GM12878 (cell line): ENCODE data around the gene BRIX1. TPM values are rescaled to one million over a fixed set of nuclear protein-coding genes. Genes with fewer than 3 reads are reported as not detected.

Experiments
- ATAC-seq: fragments of 200-7000 bp; cut with Tn5 transposase; 3 replicates; pipeline ENCODE4 v1.9.1; 2020; ENCODE audit warnings: mild to moderate bottlenecking, moderate library complexity
- BruUV-seq: library from RNA; stranded (reverse); fragments of 400-500 nt; replicated peaks from 2 replicates; lab custom pipeline; 2021; lab: Mats Ljungman, UMichigan
- CTCF ChIA-PET: fragments of 300-600 bp; sonication (Branson Sonifier 250); formaldehyde crosslinking; extraction: SDS; loops from one replicate; lab custom pipeline; 2021; ENCODE audit warnings: inconsistent platforms; lab: Yijun Ruan, JAX
- POLR2A ChIA-PET: fragments of 350-600 bp; formaldehyde crosslinking; extraction: SDS; loops from one replicate; lab custom pipeline; 2021; ENCODE audit warnings: inconsistent platforms; lab: Charles Lee
- RAD21 ChIA-PET: fragments of 300-600 bp; sonication (Branson Sonifier 250); formaldehyde crosslinking; loops from one replicate; lab custom pipeline; 2023; ENCODE audit warnings: antibody characterized with exemption; ENCODE audit not compliant: unreplicated experiment; lab: Charles Lee
- SMC1A ChIA-PET: fragments of 300-600 bp; sonication (Branson Sonifier 250); formaldehyde crosslinking; loops from one replicate; lab custom pipeline; 2023; ENCODE audit not compliant: unreplicated experiment, uncharacterized antibody; lab: Charles Lee
- DNase-seq: peaks from one replicate; pipeline ENCODE4 v3.0.0-alpha.2; 2011; ENCODE audit warnings: low read depth, low spot score
- FAIRE-seq: peaks from 3 replicates; lab custom pipeline; 2011; peaks lifted over from hg19 to GRCh38; lab: Jason Lieb, UNC
- H2AFZ ChIP-seq: 2 replicates; pipeline ENCODE4 v1.6.0; 2011; ENCODE audit warnings: low read depth, low read length, control low read depth; ENCODE audit not compliant: control insufficient read depth
- H3K27ac ChIP-seq: 2 replicates; pipeline ENCODE4 v1.5.1; 2011; ENCODE audit warnings: control low read depth; ENCODE audit not compliant: control insufficient read depth, insufficient read depth
- H3K27me3 ChIP-seq, 2 experiments: replicated peaks in 1 of 2; 2 replicates each; pipeline versions ENCODE4 v1.6.0 to v1.6.1; 2011; ENCODE audit warnings: low read length in 1 of 2; ENCODE audit not compliant: control insufficient read depth in 2 of 2, insufficient read depth in 2 of 2
- H3K36me3 ChIP-seq, 2 experiments: 2 replicates each; pipeline ENCODE4 v1.5.1; 2011; ENCODE audit warnings: low read length in 1 of 2; ENCODE audit not compliant: control insufficient read depth in 2 of 2, insufficient read depth in 2 of 2
- H3K4me1 ChIP-seq: 2 replicates; pipeline ENCODE4 v1.6.1; 2011; ENCODE audit warnings: mild to moderate bottlenecking, low read length, moderate library complexity, mixed read lengths; ENCODE audit not compliant: control insufficient read depth, insufficient read depth
- H3K4me2 ChIP-seq: 2 replicates; pipeline ENCODE4 v1.6.0; 2011; ENCODE audit warnings: control low read depth; ENCODE audit not compliant: control insufficient read depth, insufficient read depth
- H3K4me3 ChIP-seq: fragments of 200-600 bp; sonication (generic); 2 replicates; pipeline ENCODE4 v1.5.1; 2016
- H3K79me2 ChIP-seq: 2 replicates; pipeline ENCODE4 v1.6.0; 2011; ENCODE audit warnings: low read length; ENCODE audit not compliant: control insufficient read depth, insufficient read depth
- H3K9ac ChIP-seq: 2 replicates; pipeline ENCODE4 v1.8.0; 2011; ENCODE audit warnings: low read length, control low read depth, mixed read lengths; ENCODE audit not compliant: control insufficient read depth, insufficient read depth
- H3K9me3 ChIP-seq: replicated peaks from 3 replicates; pipeline ENCODE4 v1.5.1; 2011; ENCODE audit warnings: mild to moderate bottlenecking, low read length; ENCODE audit not compliant: control insufficient read depth, insufficient read depth
- H4K20me1 ChIP-seq: 2 replicates; pipeline ENCODE4 v1.6.0; 2011; ENCODE audit not compliant: control insufficient read depth, insufficient read depth
- BCLAF1 ChIP-seq: fragments of 450-650 bp; IDR thresholded peaks from 2 replicates; pipeline ENCODE4 v1.6.1; 2017; ENCODE audit warnings: antibody characterized with exemption, mild to moderate bottlenecking, moderate library complexity
- CBX3 ChIP-seq: fragments of 200-600 bp; sonication (generic); IDR thresholded peaks from 2 replicates; pipeline ENCODE4 v1.6.1; 2016; ENCODE audit warnings: low read depth, borderline replicate concordance
- EED ChIP-seq: sonication (generic); IDR thresholded peaks from 2 replicates; pipeline ENCODE4 v1.6.1; 2016; ENCODE audit warnings: antibody characterized with exemption, low read depth
- FOS ChIP-seq: IDR thresholded peaks from 3 replicates; pipeline ENCODE4 v1.6.1; 2011; ENCODE audit warnings: borderline replicate concordance; ENCODE audit not compliant: insufficient read length; ENCODE audit errors: extremely low read depth
- HDAC2 ChIP-seq: fragments of 200-600 bp; sonication (generic); IDR thresholded peaks from 2 replicates; pipeline ENCODE4 v1.6.1; 2017
- IKZF2 ChIP-seq, 2 experiments: fragments of 450-650 bp; IDR thresholded peaks; 2 replicates each; pipeline ENCODE4 v1.6.1; 2017; ENCODE audit warnings: mild to moderate bottlenecking in 2 of 2, moderate library complexity in 2 of 2
- MEF2A ChIP-seq: IDR thresholded peaks from 2 replicates; pipeline ENCODE4 v1.6.1; 2011; ENCODE audit warnings: low read depth, mild to moderate bottlenecking, low read length, moderate library complexity; ENCODE audit not compliant: insufficient read depth
- MXI1 ChIP-seq: fragments of 150-350 bp; IDR thresholded peaks from 2 replicates; pipeline ENCODE4 v1.6.1; 2011; ENCODE audit warnings: low read depth, mild to moderate bottlenecking, inconsistent platforms, low read length, improper control_type of control experiment
- RAD21 ChIP-seq: IDR thresholded peaks from 2 replicates; pipeline ENCODE4 v1.6.1; 2011; ENCODE audit warnings: mild to moderate bottlenecking, low read depth, low read length, moderate library complexity; ENCODE audit not compliant: insufficient read depth
- TCF3 ChIP-seq: IDR thresholded peaks from 2 replicates; pipeline ENCODE4 v1.6.1; 2012; ENCODE audit warnings: low read depth, mild to moderate bottlenecking, low read length, borderline replicate concordance; ENCODE audit not compliant: insufficient read depth
- WGBS: methylation state at CpG from one replicate; pipeline ENCODE4 v1.1.6; 2016; ENCODE audit warnings: low lambda C conversion rate; ENCODE audit not compliant: insufficient replicate concordance, insufficient coverage; ENCODE audit errors: missing lambda C conversion rate; 5-methylcytosine and 5-hydroxymethylcytosine counted together
- in situ Hi-C: fragments of 300-500 bp; cut with MboI; formaldehyde crosslinking; loops from 9 replicates; pipeline ENCODE4 v1.14.3; 2018; ENCODE audit warnings: mixed read lengths
- intact Hi-C: fragments of 100-400 bp; cut with micrococcal nuclease; formaldehyde crosslinking; loops from one replicate; pipeline ENCODE4 v1.14.2; 2022; ENCODE audit not compliant: unreplicated experiment
- polyA plus RNA-seq, 11 experiments: library from polyadenylated mRNA; depleted of rRNA in 4 of 11; unstranded in 6 of 11; stranded (reverse) in 5 of 11; fragments of >200 nt; fragmentation: Nextera tagmentation in 4 of 11; fragmentation: Illumina TruSeq in 1 of 11; extraction: Ambion mirVana in 4 of 11; extraction: Trizol in 1 of 11; gene quantifications; 1 replicate in 1 of 11; 2 replicates in 10 of 11; pipeline versions ENCODE4 v1.2.1 to v1.2.3, GENCODE V29; 2011 to 2016; ENCODE audit warnings: inconsistent platforms in 2 of 11, missing spikeins in 2 of 11, low read depth in 1 of 11
- total RNA-seq, 4 experiments: library from RNA; depleted of rRNA in 3 of 4; stranded (reverse); fragments of >200 nt in 3 of 4; fragmentation: Illumina TruSeq in 1 of 4; extraction: Trizol in 1 of 4; gene quantifications; 2 replicates each; pipeline versions ENCODE4 v1.2.1 to v1.2.3, GENCODE V29; 2013 to 2021

The BRIX1 gene
- total and polyA plus RNA-seq, 10 of the 15 experiments (the other 5 are each of a cell fraction or from before 2014, with no cell fraction given) = 48.3 to 119 (median 78.9) TPM

GRCh38 chr5:34916518-34916917 lies 1.0 kb downstream of the BRIX1 start:
- peaks cover 0 to 13% of the 10 kb centered on the region in 2 experiments; a peak in 2 of 4 replicates for H3K36me3 ChIP-seq
- intact Hi-C loops (loop anchor here (5.0 to 10.0 kb wide), 2 partner anchors 86 to 912 kb away; partner anchors contain the start of gene AMACR), in situ Hi-C loops (loop anchor here (10.0 to 25.0 kb wide), 3 partner anchors 429 to 1472 kb away; partner anchors contain the start of genes AMACR and TARS1)
- H4K20me1 ChIP-seq = no peaks in the 10 kb centered on the region
- ChIA-PET SMC1A (interaction anchor here (0.7 to 4.5 kb wide), 13 partner anchors 10 to 919 kb away, joined by 3 to 27 read pairs (median 4); partner anchors contain the start of gene DNAJC21), RAD21 (interaction anchor here (0.8 to 3.8 kb wide), 5 partner anchors 13 to 430 kb away, joined by 3 to 50 read pairs (median 5); partner anchors contain the start of gene DNAJC21), POLR2A (interaction anchor here (0.6 to 5.3 kb wide), 3 partner anchors 12 to 311 kb away, joined by 3 to 79 read pairs (median 11); partner anchors contain the start of gene DNAJC21), CTCF (interaction anchor here (1.1 to 2.9 kb wide), 6 partner anchors 9 to 431 kb away, joined by 3 to 12 read pairs (median 6); partner anchors contain the start of gene DNAJC21)
- FAIRE-seq = no peak
- WGBS = 1% methylated on average over 6 of the region's 6 CpGs
- H3K27me3 ChIP-seq = no peaks in the 10 kb centered on the region
- peak overlapping the region; percentile 90 for H3K27ac ChIP-seq
- H3K9ac ChIP-seq = peak overlapping the region; percentile 96
- peak overlapping the region; percentile 88 for H3K4me2 ChIP-seq
- H3K79me2 ChIP-seq = peaks cover 73% of the 10 kb centered on the region
- no peak for ATAC-seq
- no peak overlapping the region for H2AFZ ChIP-seq
- H3K4me3 ChIP-seq = peak overlapping the region; percentile 86
- H3K9me3 ChIP-seq = no peaks in the 10 kb centered on the region
- peaks cover 6% of the 10 kb centered on the region; the same call in 1 of the 2 replicates for H3K4me1 ChIP-seq
- no peak for DNase-seq
- TF ChIP-seq CBX3 = no peak
- no peak for TF ChIP-seq MXI1
- TF ChIP-seq EED = no peak
- TF ChIP-seq FOS = no peak
- no peak for TF ChIP-seq MEF2A
- TF ChIP-seq HDAC2 = no peak
- TF ChIP-seq RAD21 = no peak
- no peak for TF ChIP-seq IKZF2 (IDR thresholded peaks at IDR 0.05)
- TF ChIP-seq BCLAF1 = no peak
- no peak for TF ChIP-seq TCF3
- no TSS peak for BruUV-seq
